ENCODE data around the gene VAMP8. TPM values are rescaled to one million over a fixed set of nuclear protein-coding genes. Genes with fewer than 3 reads are reported as not detected.

VAMP8 gene
- total and polyA plus RNA-seq, 2 of the 8 experiments (the other 6 are each of a cell fraction or from before 2014, with no cell fraction given) = 34.4 to 69.7 TPM

- Histone ChIP-seq H3K56ac (replicated peaks; ENCODE audit: insufficient read length, low read depth, low read length) (peak within 1 kb of the TSS; percentile 42), H3K9ac (replicated peaks in 1 of 4; ENCODE audit: extremely low read depth in 1 of 4, low read depth in 3 of 4, low read length in 3 of 4) (peak within 1 kb of the TSS; percentile 58 to 72 (median 68)), H3K23ac (ENCODE audit: insufficient read length) (no peak within 1 kb of the TSS), H3K27ac (ENCODE audit: low read depth, low read length) (peak within 1 kb of the TSS; percentile 20; the same call in 1 of the 2 replicates), H4K91ac (replicated peaks; ENCODE audit: insufficient read length, low read length) (peak within 1 kb of the TSS; percentile 56), H3K27me3 (replicated peaks in 1 of 4; ENCODE audit: control insufficient read depth in 3 of 4, extremely low read depth in 1 of 4, insufficient read depth in 3 of 4, low read length in 3 of 4) (no peaks in the 10 kb centered on the region), H2BK20ac (ENCODE audit: low read length) (no peak within 1 kb of the TSS), H3K79me2 (ENCODE audit: control insufficient read depth in 1 of 2, insufficient read depth in 2 of 2, low read length in 2 of 2) (peaks cover 0 to 7% of the 10 kb centered on the region in 2 experiments; a peak in 1 of 4 replicates), H2AK5ac (ENCODE audit: low read depth, low read length) (peak within 1 kb of the TSS; percentile 17; the same call in 1 of the 2 replicates), H2BK12ac (ENCODE audit: low read depth, low read length) (no peak within 1 kb of the TSS), H3K4ac (replicated peaks; ENCODE audit: insufficient read length, low read depth, low read length) (peak within 1 kb of the TSS; percentile 75), H4K5ac (ENCODE audit: insufficient read length, low read depth, low read length) (peak within 1 kb of the TSS; percentile 77), H3K4me1 (replicated peaks in 1 of 4; ENCODE audit: control insufficient read depth in 3 of 4, insufficient read depth in 4 of 4, low read length in 3 of 4) (peaks cover 0 to 5% (median 2%) of the 10 kb centered on the region in 4 experiments; a peak in 5 of 7 replicates), H3K14ac (ENCODE audit: insufficient read length) (no peak within 1 kb of the TSS), H4K20me1 (replicated peaks in 1 of 2; ENCODE audit: control insufficient read depth in 1 of 2, insufficient read depth in 2 of 2, low read length in 2 of 2) (peaks cover 0 to 10% of the 10 kb centered on the region in 2 experiments), H2BK15ac (ENCODE audit: low read length) (no peak within 1 kb of the TSS), H3K18ac (ENCODE audit: extremely low read depth, low read length) (peak within 1 kb of the TSS; percentile 78), H3K23me2 (ENCODE audit: low read depth, low read length) (peaks cover 12% of the 10 kb centered on the region), H3K4me3 (ENCODE audit: extremely low read depth in 1 of 4, insufficient read depth in 2 of 4, low read depth in 3 of 4, low read length in 4 of 4) (peak within 1 kb of the TSS; percentile 62 to 89 (median 82)), H2AFZ (ENCODE audit: low read length) (peak within 1 kb of the TSS; percentile 56; the same call in 1 of the 2 replicates), H3K4me2 (ENCODE audit: insufficient read depth in 1 of 2, low read depth in 2 of 2, low read length in 2 of 2) (peak within 1 kb of the TSS; percentile 71 to 89), H3K36me3 (ENCODE audit: control insufficient read depth in 2 of 4, insufficient read depth in 4 of 4, low read length in 3 of 4) (peaks cover under 1 to 15% (median 3%) of the 10 kb centered on the region in 4 experiments; a peak in 4 of 8 replicates), H4K8ac (ENCODE audit: extremely low read depth, insufficient read depth, low read length) (peak within 1 kb of the TSS; percentile 87), H3K79me1 (ENCODE audit: low read depth, low read length) (peaks cover 7% of the 10 kb centered on the region), H2BK5ac (ENCODE audit: low read depth, low read length) (peak within 1 kb of the TSS; percentile 89), H3K9me3 (ENCODE audit: insufficient read depth in 2 of 2, low read depth in 1 of 2, low read length in 1 of 2) (no peaks in the 10 kb centered on the region), H2BK120ac (replicated peaks; ENCODE audit: low read depth, low read length) (no peak within 1 kb of the TSS)
- CTCF ChIA-PET (ENCODE audit: partially characterized antibody) = interaction anchor here (0.7 to 1.1 kb wide), 5 partner anchors 8 to 188 kb away, joined by 3 to 4 read pairs (median 3); no protein-coding TSS in a partner anchor
- WGBS, 2 experiments (ENCODE audit: extremely low coverage in 1 of 2, insufficient coverage in 1 of 2, insufficient read length in 1 of 2, insufficient replicate concordance in 2 of 2, low coverage in 1 of 2, low lambda C conversion rate in 2 of 2, missing lambda C conversion rate in 1 of 2) = 3% methylated on average over 52 of the region's 73 CpGs; no CpG with 5 or more reads in 1 of the 2 experiments
- peak; percentile 54 to 91 for DNase-seq (ENCODE audit: low read depth in 1 of 2, low spot score in 2 of 2)
- POLR2A ChIA-PET (ENCODE audit: partially characterized antibody) = interaction anchor here (0.6 to 7.9 kb wide), 13 partner anchors 7 to 232 kb away, joined by 3 to 95 read pairs (median 8); partner anchors contain the start of genes C2orf68, GGCX, MAT2A and RNF181
- FAIRE-seq = no peak
- TF ChIP-seq SRF (IDR thresholded peaks at IDR 0.05; ENCODE audit: low read depth, low read length) = no peak
- no peak for TF ChIP-seq EP300 (IDR thresholded peaks at IDR 0.05; ENCODE audit: borderline replicate concordance in 1 of 2, low read depth in 2 of 2, low read length in 2 of 2)
- no peak for TF ChIP-seq SIRT6 (IDR thresholded peaks at IDR 0.05; ENCODE audit: low read length)
- no peak for TF ChIP-seq TCF12 (IDR thresholded peaks at IDR 0.05; ENCODE audit: low read depth, low read length)
- peak in 1 of 2 experiments; percentile 7; a peak in 1 of 4 replicates for TF ChIP-seq RAD21 (IDR thresholded peaks at IDR 0.05 in 1 of 2, conservative IDR thresholded peaks at IDR 0.05 in 1 of 2; ENCODE audit: low read depth in 2 of 2, low read length in 2 of 2)
- peak; percentile 86 for TF ChIP-seq CREB1 (IDR thresholded peaks at IDR 0.05)
- peak; percentile 59 for TF ChIP-seq KDM4A (IDR thresholded peaks at IDR 0.05; ENCODE audit: low read depth, low read length, severe bottlenecking)
- TF ChIP-seq HDAC6 (IDR thresholded peaks at IDR 0.05; ENCODE audit: low read depth, low read length) = no peak
- TF ChIP-seq FOSL1 (IDR thresholded peaks at IDR 0.05; ENCODE audit: insufficient read depth, low read depth, low read length) = no peak
- TF ChIP-seq NRF1 (IDR thresholded peaks at IDR 0.05; ENCODE audit: low read depth, low read length) = no peak
- TF ChIP-seq CTBP2 (IDR thresholded peaks at IDR 0.05; ENCODE audit: borderline replicate concordance, insufficient read depth, insufficient read length, low read length) = no peak
These were observed 25.3 kb downstream of the VAMP8 start, which contains the start of gene TMEM150A for GRCh38 chr2:85602476-85603234. Gene TMEM150A, minus strand, starts transcription at chr2:85602698. Its CDS starts 750 bp downstream, at chr2:85601948.

All from H1 (cell line).